Measurements from ENCODE around the gene PCED1A.

DNA sequence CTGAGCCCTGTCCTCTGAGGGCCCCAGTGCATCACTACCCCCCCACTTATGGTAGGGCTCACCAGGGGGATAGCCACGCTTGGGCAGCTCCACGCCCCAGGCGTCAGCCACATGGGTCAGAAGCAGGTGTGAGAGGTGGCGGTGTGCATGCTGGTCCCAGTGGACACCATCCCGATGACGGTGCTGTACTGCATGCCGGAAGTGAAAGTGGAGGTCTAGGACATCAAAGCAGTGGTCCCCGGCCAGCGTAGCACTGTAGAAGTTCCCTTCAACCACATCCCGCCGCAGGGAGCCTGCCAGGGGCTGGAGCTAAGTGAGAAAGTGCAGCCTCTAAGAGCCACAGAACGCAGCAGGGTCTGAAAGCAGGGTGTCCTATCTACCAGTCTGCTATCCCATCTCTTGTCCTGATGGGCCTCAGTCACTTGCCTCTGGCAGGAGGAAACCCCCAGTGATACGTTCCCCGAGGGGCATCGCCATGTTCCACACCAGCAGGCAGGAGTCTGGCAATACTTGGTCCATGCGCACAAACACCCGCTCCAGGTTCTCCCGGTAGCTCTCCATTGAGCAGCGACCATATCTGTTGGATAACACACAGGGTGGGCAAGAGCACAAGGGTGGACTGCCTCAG is 2.2 kb downstream of the PCED1A start:
- TF ChIP-seq, protein P1, sequence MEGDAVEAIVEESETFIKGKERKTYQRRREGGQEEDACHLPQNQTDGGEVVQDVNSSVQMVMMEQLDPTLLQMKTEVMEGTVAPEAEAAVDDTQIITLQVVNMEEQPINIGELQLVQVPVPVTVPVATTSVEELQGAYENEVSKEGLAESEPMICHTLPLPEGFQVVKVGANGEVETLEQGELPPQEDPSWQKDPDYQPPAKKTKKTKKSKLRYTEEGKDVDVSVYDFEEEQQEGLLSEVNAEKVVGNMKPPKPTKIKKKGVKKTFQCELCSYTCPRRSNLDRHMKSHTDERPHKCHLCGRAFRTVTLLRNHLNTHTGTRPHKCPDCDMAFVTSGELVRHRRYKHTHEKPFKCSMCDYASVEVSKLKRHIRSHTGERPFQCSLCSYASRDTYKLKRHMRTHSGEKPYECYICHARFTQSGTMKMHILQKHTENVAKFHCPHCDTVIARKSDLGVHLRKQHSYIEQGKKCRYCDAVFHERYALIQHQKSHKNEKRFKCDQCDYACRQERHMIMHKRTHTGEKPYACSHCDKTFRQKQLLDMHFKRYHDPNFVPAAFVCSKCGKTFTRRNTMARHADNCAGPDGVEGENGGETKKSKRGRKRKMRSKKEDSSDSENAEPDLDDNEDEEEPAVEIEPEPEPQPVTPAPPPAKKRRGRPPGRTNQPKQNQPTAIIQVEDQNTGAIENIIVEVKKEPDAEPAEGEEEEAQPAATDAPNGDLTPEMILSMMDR (IDR thresholded peaks at IDR 0.05): no peak
- TF ChIP-seq POLR2A (IDR thresholded peaks at IDR 0.05) (no peak), POLR2AphosphoS5 (IDR thresholded peaks at IDR 0.05) (no peak)

All from breast epithelium (tissue), 3 donors.